K562 (cell line): ENCODE data around the gene PDLIM7. TPM values are rescaled to one million over a fixed set of nuclear protein-coding genes. Genes with fewer than 3 reads are reported as not detected.

Experiments
- FIP1L1 ChIP-seq: fragments of 200-400 bp; formaldehyde crosslinking; IDR thresholded peaks from 2 replicates; pipeline ENCODE4 v1.6.1; 2018; ENCODE audit warnings: mild to moderate bottlenecking, low read depth, low read length; ENCODE audit not compliant: poor library complexity, severe bottlenecking
- GTF2F1 ChIP-seq: IDR thresholded peaks from 2 replicates; pipeline ENCODE4 v1.6.1; 2011; ENCODE audit warnings: low read depth, low read length, improper control_type of control experiment
- MAFG ChIP-seq: fragments of 450-650 bp; conservative IDR thresholded peaks from 2 replicates; pipeline ENCODE4 v1.6.1; 2016; ENCODE audit warnings: missing genetic modification characterization, missing compliant biosample characterization
- PCBP1 ChIP-seq: fragments of 200-400 bp; formaldehyde crosslinking; IDR thresholded peaks from 2 replicates; pipeline ENCODE4 v1.6.1; 2018; ENCODE audit warnings: mild to moderate bottlenecking, low read depth, low read length; ENCODE audit not compliant: poor library complexity, severe bottlenecking
- POLR2B ChIP-seq: fragments of 450-650 bp; IDR thresholded peaks from 2 replicates; pipeline ENCODE4 v1.6.1; 2018; ENCODE audit warnings: low read depth; ENCODE audit not compliant: partially characterized antibody
- POLR2G ChIP-seq: fragments of 200-400 bp; formaldehyde crosslinking; IDR thresholded peaks from 2 replicates; pipeline ENCODE4 v1.6.1; 2017; ENCODE audit warnings: low read depth, mild to moderate bottlenecking, antibody characterized with exemption, low read length, moderate library complexity
- PTBP1 ChIP-seq: fragments of 200-400 bp; formaldehyde crosslinking; IDR thresholded peaks from 2 replicates; pipeline ENCODE4 v1.6.1; 2017; ENCODE audit warnings: low read depth, low read length
- RBM22 ChIP-seq: fragments of 200-400 bp; formaldehyde crosslinking; IDR thresholded peaks from 2 replicates; pipeline ENCODE4 v1.6.1; 2018; ENCODE audit warnings: low read length, low read depth; ENCODE audit not compliant: poor library complexity, severe bottlenecking
- RCOR1 ChIP-seq, 2 experiments: IDR thresholded peaks; 2 replicates each; pipeline ENCODE4 v1.6.1; 2012; ENCODE audit warnings: low read depth in 2 of 2, low read length in 2 of 2, borderline replicate concordance in 1 of 2, improper control_type of control experiment in 1 of 2
- RFX1 ChIP-seq: fragments of 450-650 bp; IDR thresholded peaks from 2 replicates; pipeline ENCODE4 v1.6.1; 2016; ENCODE audit warnings: mild to moderate bottlenecking, moderate library complexity
- SMAD2 ChIP-seq: fragments of 150-350 bp; IDR thresholded peaks from 2 replicates; pipeline ENCODE4 v1.6.1; 2014; ENCODE audit warnings: low read depth, mild to moderate bottlenecking, low read length
- SMARCB1 ChIP-seq: IDR thresholded peaks from 2 replicates; pipeline ENCODE4 v1.6.1; 2011; ENCODE audit warnings: improper control_type of control experiment, low read depth; ENCODE audit not compliant: insufficient read length
- TGIF2 ChIP-seq: sonication (generic); formaldehyde crosslinking; IDR thresholded peaks from 2 replicates; pipeline ENCODE4 v1.8.1; 2022; ENCODE audit warnings: mild to moderate bottlenecking, missing genetic modification reagents, moderate library complexity
- ZKSCAN8 ChIP-seq: fragments of 200-800 bp; sonication (Bioruptor generic); IDR thresholded peaks from 2 replicates; pipeline ENCODE4 v1.6.1; 2016; ENCODE audit warnings: missing genetic modification characterization, missing compliant biosample characterization
- polyA plus RNA-seq, 8 experiments: library from polyadenylated mRNA; depleted of rRNA in 4 of 8; stranded (reverse) in 5 of 8; unstranded in 3 of 8; fragments of >200 nt; fragmentation: Nextera tagmentation in 2 of 8; fragmentation: Illumina TruSeq in 1 of 8; extraction: Ambion mirVana in 2 of 8; extraction: Trizol in 1 of 8; gene quantifications; 2 replicates each; pipeline versions ENCODE4 v1.2.1 to v1.2.3, GENCODE V29; 2011 to 2014; ENCODE audit warnings: inconsistent platforms in 1 of 8, missing spikeins in 1 of 8
- total RNA-seq, 7 experiments: library from RNA; depleted of rRNA in 6 of 7; stranded (reverse); fragments of >200 nt in 6 of 7; fragmentation: Illumina TruSeq in 2 of 7; extraction: Trizol in 2 of 7; gene quantifications; 2 replicates each; pipeline versions ENCODE4 v1.2.1 to v1.2.3, GENCODE V29; 2011 to 2021; ENCODE audit warnings: low replicate concordance in 1 of 7
- TF ChIP-seq, protein P1 (sequence below), 2 experiments: fragments of 450-650 bp; conservative IDR thresholded peaks; 2 replicates each; pipeline ENCODE4 v1.6.1; 2017; ENCODE audit warnings: mild to moderate bottlenecking in 2 of 2, moderate library complexity in 2 of 2
- TF ChIP-seq, protein P2 (sequence below): sonication (generic); formaldehyde crosslinking; IDR thresholded peaks from 2 replicates; pipeline ENCODE4 v1.8.0; 2023; ENCODE audit warnings: mild to moderate bottlenecking, missing genetic modification reagents
- TF ChIP-seq, protein P3 (sequence below): fragments of 250-450 bp; sonication (Bioruptor Pico); IDR thresholded peaks from 2 replicates; pipeline ENCODE4 v1.4.0; 2020; ENCODE audit warnings: borderline replicate concordance
- TF ChIP-seq, protein P4 (sequence below): fragments of 450-650 bp; formaldehyde crosslinking; IDR thresholded peaks from 2 replicates; pipeline ENCODE4 v1.4.0; 2020; ENCODE audit warnings: mild to moderate bottlenecking, moderate library complexity
- TF ChIP-seq, protein P5 (sequence below): fragments of 250-450 bp; sonication (Bioruptor Pico); IDR thresholded peaks from 2 replicates; pipeline ENCODE4 v1.5.0; 2021

PDLIM7 gene
- total and polyA plus RNA-seq, 9 of the 15 experiments (the other 6 are each of a cell fraction or from before 2014, with no cell fraction given), result 2.1 to 124 (median 32.6) TPM

DNA sequence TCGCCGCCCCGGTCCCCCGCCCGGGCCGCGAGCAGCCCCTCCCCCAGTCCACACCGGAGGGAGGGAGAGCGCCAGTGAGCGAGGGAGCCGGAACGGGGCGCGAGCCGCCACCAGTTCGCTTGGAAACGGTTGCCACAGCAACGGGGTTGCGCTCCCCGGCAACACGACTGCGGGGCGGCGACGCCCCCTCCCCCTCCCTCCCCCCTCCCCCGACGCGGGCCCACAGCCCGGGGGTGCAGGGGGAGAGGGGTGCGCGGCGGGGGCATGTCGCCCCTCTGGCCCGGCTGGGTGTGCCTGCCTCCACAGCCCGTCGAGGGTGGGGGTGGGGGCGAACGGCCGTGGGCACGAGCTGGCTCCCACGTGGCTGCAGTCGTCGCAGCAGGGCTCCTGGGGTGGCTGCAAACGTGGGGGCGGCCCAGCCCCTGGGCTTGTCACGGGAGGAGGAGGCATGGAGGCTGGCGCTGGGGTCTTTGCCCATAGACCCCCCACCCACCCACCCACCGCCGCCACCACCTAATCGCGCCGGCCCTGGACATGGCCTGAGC is 50.3 kb downstream of the PDLIM7 start (continued):
- TF ChIP-seq RBM22 (peak; percentile 70), POLR2G (peak; percentile 47; the same call in 1 of the 2 replicates), SMARCB1 (no peak), POLR2B (no peak), PCBP1 (peak; percentile 95), TGIF2 (CRISPR knock-in tag) (no peak), MAFG (tag) (no peak), GTF2F1 (no peak), PTBP1 (peak; percentile 14; the same call in 1 of the 2 replicates), ZKSCAN8 (CRISPR knock-in tag) (no peak), RCOR1 (IDR thresholded peaks at IDR 0.05; ENCODE audit: borderline replicate concordance in 1 of 2, low read depth in 2 of 2, low read length in 2 of 2) (no peak), RFX1 (peak; percentile 87), SMAD2 (no peak), FIP1L1 (peak; percentile 3)
- TF ChIP-seq, protein P1, sequence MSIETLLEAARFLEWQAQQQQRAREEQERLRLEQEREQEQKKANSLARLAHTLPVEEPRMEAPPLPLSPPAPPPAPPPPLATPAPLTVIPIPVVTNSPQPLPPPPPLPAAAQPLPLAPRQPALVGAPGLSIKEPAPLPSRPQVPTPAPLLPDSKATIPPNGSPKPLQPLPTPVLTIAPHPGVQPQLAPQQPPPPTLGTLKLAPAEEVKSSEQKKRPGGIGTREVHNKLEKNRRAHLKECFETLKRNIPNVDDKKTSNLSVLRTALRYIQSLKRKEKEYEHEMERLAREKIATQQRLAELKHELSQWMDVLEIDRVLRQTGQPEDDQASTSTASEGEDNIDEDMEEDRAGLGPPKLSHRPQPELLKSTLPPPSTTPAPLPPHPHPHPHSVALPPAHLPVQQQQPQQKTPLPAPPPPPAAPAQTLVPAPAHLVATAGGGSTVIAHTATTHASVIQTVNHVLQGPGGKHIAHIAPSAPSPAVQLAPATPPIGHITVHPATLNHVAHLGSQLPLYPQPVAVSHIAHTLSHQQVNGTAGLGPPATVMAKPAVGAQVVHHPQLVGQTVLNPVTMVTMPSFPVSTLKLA (conservative IDR thresholded peaks at IDR 0.05), result 0 out of 4 replicates have a peak, but pooled peaks of 1 of the 2 experiments have one; percentile 11
- TF ChIP-seq, protein P2, sequence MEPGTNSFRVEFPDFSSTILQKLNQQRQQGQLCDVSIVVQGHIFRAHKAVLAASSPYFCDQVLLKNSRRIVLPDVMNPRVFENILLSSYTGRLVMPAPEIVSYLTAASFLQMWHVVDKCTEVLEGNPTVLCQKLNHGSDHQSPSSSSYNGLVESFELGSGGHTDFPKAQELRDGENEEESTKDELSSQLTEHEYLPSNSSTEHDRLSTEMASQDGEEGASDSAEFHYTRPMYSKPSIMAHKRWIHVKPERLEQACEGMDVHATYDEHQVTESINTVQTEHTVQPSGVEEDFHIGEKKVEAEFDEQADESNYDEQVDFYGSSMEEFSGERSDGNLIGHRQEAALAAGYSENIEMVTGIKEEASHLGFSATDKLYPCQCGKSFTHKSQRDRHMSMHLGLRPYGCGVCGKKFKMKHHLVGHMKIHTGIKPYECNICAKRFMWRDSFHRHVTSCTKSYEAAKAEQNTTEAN (CRISPR knock-in tag), result no peak
- TF ChIP-seq, protein P3, sequence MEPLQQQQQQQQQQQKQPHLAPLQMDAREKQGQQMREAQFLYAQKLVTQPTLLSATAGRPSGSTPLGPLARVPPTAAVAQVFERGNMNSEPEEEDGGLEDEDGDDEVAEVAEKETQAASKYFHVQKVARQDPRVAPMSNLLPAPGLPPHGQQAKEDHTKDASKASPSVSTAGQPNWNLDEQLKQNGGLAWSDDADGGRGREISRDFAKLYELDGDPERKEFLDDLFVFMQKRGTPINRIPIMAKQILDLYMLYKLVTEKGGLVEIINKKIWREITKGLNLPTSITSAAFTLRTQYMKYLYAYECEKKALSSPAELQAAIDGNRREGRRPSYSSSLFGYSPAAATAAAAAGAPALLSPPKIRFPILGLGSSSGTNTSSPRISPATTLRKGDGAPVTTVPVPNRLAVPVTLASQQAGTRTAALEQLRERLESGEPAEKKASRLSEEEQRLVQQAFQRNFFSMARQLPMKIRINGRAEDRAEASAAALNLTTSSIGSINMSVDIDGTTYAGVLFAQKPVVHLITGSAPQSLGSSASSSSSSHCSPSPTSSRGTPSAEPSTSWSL, result no peak
- TF ChIP-seq, protein P4, sequence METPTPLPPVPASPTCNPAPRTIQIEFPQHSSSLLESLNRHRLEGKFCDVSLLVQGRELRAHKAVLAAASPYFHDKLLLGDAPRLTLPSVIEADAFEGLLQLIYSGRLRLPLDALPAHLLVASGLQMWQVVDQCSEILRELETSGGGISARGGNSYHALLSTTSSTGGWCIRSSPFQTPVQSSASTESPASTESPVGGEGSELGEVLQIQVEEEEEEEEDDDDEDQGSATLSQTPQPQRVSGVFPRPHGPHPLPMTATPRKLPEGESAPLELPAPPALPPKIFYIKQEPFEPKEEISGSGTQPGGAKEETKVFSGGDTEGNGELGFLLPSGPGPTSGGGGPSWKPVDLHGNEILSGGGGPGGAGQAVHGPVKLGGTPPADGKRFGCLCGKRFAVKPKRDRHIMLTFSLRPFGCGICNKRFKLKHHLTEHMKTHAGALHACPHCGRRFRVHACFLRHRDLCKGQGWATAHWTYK, result no peak
- TF ChIP-seq, protein P5, sequence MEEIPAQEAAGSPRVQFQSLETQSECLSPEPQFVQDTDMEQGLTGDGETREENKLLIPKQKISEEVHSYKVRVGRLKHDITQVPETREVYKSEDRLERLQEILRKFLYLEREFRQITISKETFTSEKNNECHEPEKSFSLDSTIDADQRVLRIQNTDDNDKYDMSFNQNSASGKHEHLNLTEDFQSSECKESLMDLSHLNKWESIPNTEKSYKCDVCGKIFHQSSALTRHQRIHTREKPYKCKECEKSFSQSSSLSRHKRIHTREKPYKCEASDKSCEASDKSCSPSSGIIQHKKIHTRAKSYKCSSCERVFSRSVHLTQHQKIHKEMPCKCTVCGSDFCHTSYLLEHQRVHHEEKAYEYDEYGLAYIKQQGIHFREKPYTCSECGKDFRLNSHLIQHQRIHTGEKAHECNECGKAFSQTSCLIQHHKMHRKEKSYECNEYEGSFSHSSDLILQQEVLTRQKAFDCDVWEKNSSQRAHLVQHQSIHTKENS, result no peak
